Measurements from ENCODE around the gene KATNB1. TPM values are rescaled to one million over a fixed set of nuclear protein-coding genes. Genes with fewer than 3 reads are reported as not detected.
A peak's percentile ranks its signal among the peaks of the same experiment; 100 is the strongest.

KATNB1 gene
- total RNA-seq, 2 experiments from 2014 or later = 31.1 to 31.4 TPM

DNA sequence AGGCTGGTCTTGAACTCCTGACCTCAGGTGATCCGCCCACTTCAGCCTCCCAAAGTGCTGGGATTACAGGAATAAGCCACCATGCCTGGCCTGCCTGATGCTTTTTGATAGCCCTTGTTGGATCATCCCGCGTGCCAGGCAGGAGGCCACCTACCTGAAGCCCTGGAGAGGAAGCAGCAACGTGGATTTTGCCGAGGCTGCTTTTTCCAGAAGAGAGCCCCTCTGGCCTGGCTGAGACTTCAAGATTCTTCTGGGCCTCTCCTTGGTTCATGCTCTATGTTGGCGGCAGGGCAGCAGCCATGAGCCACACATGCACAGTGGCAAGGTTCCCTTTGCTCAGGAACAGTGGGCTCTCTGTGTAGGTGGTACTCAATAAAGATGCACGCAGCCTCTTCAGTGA is 11.5 kb downstream of the KATNB1 start:
- H3K9me3 Mint-ChIP-seq = no peaks in the 10 kb centered on the region
- H3K36me3 Mint-ChIP-seq = peaks cover 2% of the 10 kb centered on the region
- H3K27me3 Mint-ChIP-seq = no peaks in the 10 kb centered on the region
- no peak overlapping the region for H3K4me3 Mint-ChIP-seq
- POLR2A ChIA-PET = no interaction called here
- H3K27ac Mint-ChIP-seq = no peak overlapping the region
- no peak for ATAC-seq (ENCODE audit: low read depth)
- H3K4me1 Mint-ChIP-seq = no peaks in the 10 kb centered on the region
- no peak for DNase-seq

DNA sequence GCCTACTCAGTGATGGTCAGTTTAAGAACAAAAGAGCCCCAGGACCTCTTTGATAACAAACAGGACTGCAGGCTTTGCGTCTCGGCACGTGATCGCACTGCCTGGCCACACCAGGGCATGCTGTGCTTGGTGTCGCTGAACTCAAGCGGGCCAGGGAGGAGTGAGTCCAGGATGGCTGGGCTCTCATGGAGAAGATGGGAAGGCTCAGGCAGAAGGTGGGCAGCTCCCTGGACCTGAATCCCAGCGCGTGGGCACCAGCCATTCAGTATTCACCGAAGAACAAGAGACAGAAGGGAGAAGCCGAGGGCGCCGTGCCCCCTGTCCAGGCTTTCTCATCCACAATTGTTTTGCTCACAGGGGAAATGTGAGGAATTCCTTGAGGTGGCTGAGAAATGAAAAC is 11.9 kb downstream of the KATNB1 start:
- DNase-seq (no peak), ATAC-seq (ENCODE audit: low read depth) (no peak)
- Mint-ChIP-seq H3K9me3 (no peaks in the 10 kb centered on the region), H3K4me3 (no peak overlapping the region), H3K4me1 (no peaks in the 10 kb centered on the region), H3K36me3 (peaks cover 2% of the 10 kb centered on the region), H3K27ac (no peak overlapping the region), H3K27me3 (no peaks in the 10 kb centered on the region)
- POLR2A ChIA-PET = no interaction called here

DNA sequence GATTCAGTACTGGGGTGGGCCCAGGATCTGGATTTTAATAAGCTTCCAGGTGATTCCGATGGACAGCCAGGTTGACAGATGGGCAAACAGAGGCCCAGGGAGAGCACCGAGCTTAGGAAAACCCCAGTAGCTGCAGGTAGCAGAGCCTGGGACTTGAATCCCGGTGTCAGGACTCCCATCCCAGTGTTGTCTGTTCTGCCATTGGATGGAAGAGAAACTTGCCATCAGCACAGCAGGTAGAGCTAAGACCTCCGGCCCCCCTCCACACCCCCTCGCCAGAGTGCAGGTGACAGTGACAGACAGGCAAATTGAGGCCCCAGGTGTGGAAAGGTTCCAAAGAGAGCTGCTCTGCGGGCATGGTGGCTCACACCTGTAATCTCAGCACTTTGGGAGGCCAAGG is 12.4 kb downstream of the KATNB1 start:
- Mint-ChIP-seq H3K4me1 (no peaks in the 10 kb centered on the region), H3K36me3 (peaks cover 2% of the 10 kb centered on the region), H3K27me3 (no peaks in the 10 kb centered on the region), H3K9me3 (no peaks in the 10 kb centered on the region), H3K27ac (no peak overlapping the region), H3K4me3 (no peak overlapping the region)
- POLR2A ChIA-PET = no interaction called here
- ATAC-seq (ENCODE audit: low read depth) (no peak), DNase-seq (no peak)

DNA sequence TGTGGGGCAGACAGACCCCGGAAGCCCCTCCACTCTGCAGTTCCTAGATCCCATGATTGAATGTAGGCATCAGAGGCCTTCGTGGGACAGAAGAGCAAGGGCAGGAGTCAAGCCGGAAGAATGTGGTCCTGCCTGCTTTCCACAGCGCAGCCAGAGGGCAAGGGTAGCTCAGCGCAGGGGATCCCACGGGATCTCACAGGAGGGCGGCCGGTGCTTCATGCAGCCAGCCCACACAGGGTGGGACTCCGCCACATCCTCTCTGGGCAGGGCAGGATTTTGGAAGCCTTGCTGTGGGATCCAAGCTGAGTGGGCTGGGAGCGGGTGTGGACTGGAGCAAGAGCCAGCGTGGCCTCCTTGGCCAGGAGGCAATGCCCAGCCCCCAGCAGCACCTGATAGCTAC is 13.0 kb downstream of the KATNB1 start:
- Mint-ChIP-seq H3K4me3 (no peak overlapping the region), H3K9me3 (no peaks in the 10 kb centered on the region)

DNA sequence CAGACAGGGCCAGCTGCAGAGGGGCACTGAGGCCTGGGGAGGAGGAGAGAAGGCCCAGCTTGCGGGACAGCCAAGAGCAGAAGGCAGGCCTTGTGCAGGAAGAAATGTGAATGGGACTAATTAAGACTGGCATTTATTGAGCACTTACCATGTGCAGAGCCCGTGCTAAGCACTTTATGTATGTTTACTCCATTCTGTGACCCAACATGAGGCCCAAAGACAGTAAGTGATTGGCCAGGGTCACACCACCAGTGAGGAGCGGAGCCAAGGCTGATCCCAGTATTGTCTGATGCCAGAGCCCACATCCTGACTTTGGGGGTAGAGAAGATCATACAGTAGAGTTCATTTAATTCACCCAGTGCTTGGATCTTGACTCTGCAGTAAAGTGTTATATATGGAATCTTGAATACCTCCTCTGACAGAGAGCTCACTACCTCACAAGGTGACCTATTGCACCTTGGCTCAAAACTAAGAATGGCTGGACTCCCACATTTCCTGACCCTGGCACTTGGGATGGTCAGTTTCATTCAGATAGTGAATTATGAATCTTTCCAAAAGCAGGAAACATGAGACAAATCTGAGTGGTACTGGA is 13.6 kb downstream of the KATNB1 start:
- H3K9me3 Mint-ChIP-seq = no peaks in the 10 kb centered on the region
- H3K4me1 Mint-ChIP-seq = no peaks in the 10 kb centered on the region
- H3K27ac Mint-ChIP-seq = peak overlapping the region; percentile 51
- no peak for DNase-seq
- POLR2A ChIA-PET = no interaction called here
- peaks cover 2% of the 10 kb centered on the region for H3K36me3 Mint-ChIP-seq
- H3K27me3 Mint-ChIP-seq = no peaks in the 10 kb centered on the region
- H3K4me3 Mint-ChIP-seq = no peak overlapping the region
- ATAC-seq (ENCODE audit: low read depth) = no peak

More for the DNA sequence above, 13.0 kb downstream of the KATNB1 start:
- no peak for ATAC-seq (ENCODE audit: low read depth)
- POLR2A ChIA-PET = no interaction called here
- H3K4me1 Mint-ChIP-seq = no peaks in the 10 kb centered on the region
- no peaks in the 10 kb centered on the region for H3K27me3 Mint-ChIP-seq
- DNase-seq = no peak
- H3K27ac Mint-ChIP-seq = no peak overlapping the region
- H3K36me3 Mint-ChIP-seq = peaks cover 2% of the 10 kb centered on the region

DNA sequence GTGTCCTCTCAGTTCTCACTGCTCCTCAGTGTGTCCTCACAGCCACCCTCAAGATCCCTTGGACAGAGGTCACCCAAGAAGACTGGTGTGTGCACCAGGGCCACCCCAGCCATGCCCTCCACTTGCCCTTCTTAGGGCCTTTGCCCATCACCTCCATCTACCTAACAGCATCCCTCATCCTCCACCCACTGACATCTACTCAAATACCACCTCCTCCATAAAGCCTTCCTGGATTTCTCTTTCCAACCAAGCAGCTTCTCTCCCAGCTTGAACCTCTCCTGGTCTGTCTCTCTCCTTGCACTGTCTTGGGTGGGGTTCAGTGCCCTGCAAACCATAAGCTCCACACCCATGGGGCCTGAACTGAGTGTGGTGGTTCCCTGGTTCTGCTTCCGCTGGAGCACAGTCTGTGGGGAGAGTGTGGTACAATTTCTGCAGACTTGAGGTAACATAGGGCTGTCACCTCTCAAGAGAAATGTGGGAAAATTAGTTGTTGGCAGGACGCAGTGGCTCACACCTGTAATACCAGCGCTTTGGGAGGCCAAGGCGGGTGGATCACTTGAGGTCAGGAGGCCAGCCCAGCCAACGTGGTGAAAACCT is 14.4 kb downstream of the KATNB1 start:
- H3K27ac Mint-ChIP-seq = peak overlapping the region; percentile 32

DNA sequence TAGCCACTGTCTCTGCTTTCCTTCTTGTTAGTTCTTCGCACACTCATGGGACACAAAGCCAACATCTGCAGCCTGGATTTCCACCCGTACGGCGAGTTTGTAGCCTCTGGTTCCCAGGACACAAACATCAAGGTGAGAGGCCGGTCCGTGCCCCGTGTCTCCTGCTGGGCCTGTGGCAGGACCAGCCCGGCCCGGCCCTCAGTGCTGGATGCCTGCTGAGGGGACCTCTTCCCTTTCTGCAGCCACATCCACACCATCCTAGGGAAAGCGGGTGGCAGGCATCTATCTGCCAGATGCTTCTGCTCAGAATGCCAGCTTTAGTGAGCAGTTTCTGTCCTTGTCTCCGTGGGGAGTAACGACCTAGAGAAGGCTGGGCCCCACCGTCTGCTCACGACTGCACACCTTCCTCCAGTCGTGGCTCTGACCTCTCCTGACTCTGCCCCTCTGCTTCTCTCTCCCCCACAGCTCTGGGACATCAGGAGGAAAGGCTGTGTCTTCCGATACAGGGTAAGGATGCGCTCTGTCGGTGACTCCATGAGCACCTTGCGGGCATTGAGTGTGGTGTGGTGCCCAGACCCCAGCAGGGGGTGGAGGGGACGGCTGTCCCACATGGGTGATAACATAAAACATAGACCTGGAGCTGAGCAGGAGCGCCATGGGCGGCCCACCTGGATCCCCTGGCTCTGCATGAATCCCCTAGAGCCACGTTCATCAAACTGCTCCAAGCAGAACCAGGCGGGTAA is 15.4 kb downstream of the KATNB1 start:
- no peak for DNase-seq
- no peak overlapping the region for H3K4me3 Mint-ChIP-seq
- no peaks in the 10 kb centered on the region for H3K27me3 Mint-ChIP-seq
- peak overlapping the region; percentile 43 for H3K27ac Mint-ChIP-seq
- ATAC-seq (ENCODE audit: low read depth) = no peak
- no peaks in the 10 kb centered on the region for H3K4me1 Mint-ChIP-seq
- no peaks in the 10 kb centered on the region for H3K9me3 Mint-ChIP-seq
- POLR2A ChIA-PET = interaction anchor here (1.0 kb wide), 1 partner anchor 15 kb away, joined by 4 read pairs; the partner anchor contains the start of gene KATNB1
- no peaks in the 10 kb centered on the region for H3K36me3 Mint-ChIP-seq

More for the DNA sequence above, 14.4 kb downstream of the KATNB1 start:
- POLR2A ChIA-PET = no interaction called here
- no peak for ATAC-seq (ENCODE audit: low read depth)
- H3K27me3 Mint-ChIP-seq = no peaks in the 10 kb centered on the region
- DNase-seq = no peak
- no peaks in the 10 kb centered on the region for H3K4me1 Mint-ChIP-seq
- no peak overlapping the region for H3K4me3 Mint-ChIP-seq
- H3K36me3 Mint-ChIP-seq = peaks cover 2% of the 10 kb centered on the region
- no peaks in the 10 kb centered on the region for H3K9me3 Mint-ChIP-seq

DNA sequence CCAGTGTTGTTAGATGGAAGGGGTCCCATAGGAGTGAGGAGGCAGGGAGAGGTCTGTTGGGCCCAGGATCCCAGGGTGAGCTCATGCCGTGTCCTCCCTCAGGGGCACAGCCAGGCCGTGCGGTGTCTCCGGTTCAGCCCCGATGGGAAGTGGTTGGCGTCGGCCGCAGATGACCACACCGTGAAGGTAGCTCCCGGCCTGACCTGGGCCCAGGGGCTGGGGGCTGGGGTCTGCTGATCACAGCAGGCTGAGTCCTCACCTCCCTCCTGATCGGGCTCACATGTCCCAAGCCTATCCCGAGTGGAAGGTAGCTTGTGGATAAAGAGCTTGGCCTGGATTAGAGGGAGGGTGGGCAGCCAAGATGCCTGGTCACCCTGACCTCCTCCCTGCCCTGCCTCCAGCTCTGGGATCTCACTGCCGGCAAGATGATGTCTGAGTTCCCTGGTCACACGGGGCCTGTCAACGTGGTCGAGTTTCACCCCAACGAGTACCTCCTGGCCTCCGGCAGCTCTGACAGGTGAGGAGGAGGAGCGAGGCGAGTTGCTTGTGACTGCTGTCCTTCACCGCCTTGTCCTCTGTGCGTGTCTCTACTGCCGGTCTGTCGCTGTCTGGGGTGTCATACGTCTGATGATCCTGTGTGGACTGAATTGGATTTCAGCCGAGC is 16.1 kb downstream of the KATNB1 start:
- no peak overlapping the region for H3K27ac Mint-ChIP-seq
- no peaks in the 10 kb centered on the region for H3K4me1 Mint-ChIP-seq
- no peak for ATAC-seq (ENCODE audit: low read depth)
- no peak for DNase-seq
- no peaks in the 10 kb centered on the region for H3K9me3 Mint-ChIP-seq
- H3K27me3 Mint-ChIP-seq = no peaks in the 10 kb centered on the region
- H3K4me3 Mint-ChIP-seq = no peak overlapping the region
- POLR2A ChIA-PET = interaction anchor here (1.0 kb wide), 1 partner anchor 16 kb away, joined by 4 read pairs; the partner anchor contains the start of gene KATNB1
- no peaks in the 10 kb centered on the region for H3K36me3 Mint-ChIP-seq

DNA sequence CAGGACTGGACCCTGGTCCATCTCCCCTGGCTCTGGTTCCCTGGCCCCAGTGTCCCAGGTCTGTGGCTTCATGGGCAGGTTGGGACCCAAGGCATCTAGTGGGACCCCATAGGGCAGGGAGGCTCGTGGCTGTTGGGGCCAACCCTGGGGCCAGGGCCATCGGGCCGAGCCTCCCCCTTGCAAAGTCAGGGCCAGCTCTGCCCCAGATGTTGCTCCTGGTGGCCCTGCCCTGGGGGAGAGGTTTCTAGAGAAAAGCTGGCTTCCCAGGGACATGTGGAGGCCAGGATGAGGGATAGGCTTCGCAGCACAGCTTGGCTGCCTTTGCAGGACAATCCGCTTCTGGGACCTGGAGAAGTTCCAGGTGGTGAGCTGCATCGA is 16.6 kb downstream of the KATNB1 start:
- H3K9me3 Mint-ChIP-seq = no peaks in the 10 kb centered on the region
- no peak overlapping the region for H3K4me3 Mint-ChIP-seq
- POLR2A ChIA-PET = interaction anchor here (1.0 kb wide), 1 partner anchor 17 kb away, joined by 4 read pairs; the partner anchor contains the start of gene KATNB1

DNA sequence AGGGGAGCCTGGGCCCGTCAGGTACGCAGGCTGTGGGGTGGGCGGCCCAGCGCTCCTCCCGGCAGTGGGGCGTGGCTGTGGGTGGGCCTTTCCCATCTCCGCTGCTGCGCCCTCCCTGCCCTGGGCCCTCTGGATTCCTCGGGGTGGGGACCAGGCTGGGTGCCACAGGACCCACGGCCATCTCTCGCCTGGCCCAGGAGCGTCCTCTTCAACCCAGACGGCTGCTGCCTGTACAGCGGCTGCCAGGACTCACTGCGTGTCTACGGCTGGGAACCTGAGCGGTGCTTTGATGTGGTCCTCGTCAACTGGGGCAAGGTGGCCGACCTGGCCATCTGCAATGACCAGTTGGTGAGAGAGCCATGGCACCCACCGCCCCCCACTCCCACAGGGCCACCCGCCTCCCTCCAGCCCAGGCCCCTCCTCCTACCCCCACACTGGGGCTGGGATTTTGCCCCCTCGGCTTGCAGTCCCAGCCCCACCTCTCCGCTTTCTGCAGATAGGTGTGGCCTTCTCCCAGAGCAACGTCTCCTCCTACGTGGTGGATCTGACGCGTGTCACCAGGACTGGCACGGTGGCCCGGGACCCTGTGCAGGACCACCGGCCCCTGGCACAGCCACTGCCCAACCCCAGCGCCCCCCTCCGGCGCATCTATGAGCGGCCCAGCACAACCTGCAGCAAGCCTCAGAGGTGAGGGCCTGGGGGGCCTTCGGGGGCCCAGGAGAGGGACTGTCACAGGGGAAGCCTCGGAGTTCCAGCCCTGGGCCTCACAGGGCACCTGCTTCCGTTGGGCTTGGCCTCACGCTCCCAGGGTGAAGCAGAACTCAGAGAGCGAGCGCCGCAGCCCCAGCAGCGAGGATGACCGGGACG is 17.2 kb downstream of the KATNB1 start:
- POLR2A ChIA-PET = no interaction called here
- no peaks in the 10 kb centered on the region for H3K27me3 Mint-ChIP-seq
- DNase-seq = no peak
- H3K27ac Mint-ChIP-seq = no peak overlapping the region
- H3K4me3 Mint-ChIP-seq = no peak overlapping the region
- ATAC-seq (ENCODE audit: low read depth) = no peak
- H3K4me1 Mint-ChIP-seq = no peaks in the 10 kb centered on the region
- H3K36me3 Mint-ChIP-seq = no peaks in the 10 kb centered on the region
- H3K9me3 Mint-ChIP-seq = no peaks in the 10 kb centered on the region

More for the DNA sequence above, 16.6 kb downstream of the KATNB1 start:
- H3K4me1 Mint-ChIP-seq = no peaks in the 10 kb centered on the region
- no peak overlapping the region for H3K27ac Mint-ChIP-seq
- no peaks in the 10 kb centered on the region for H3K36me3 Mint-ChIP-seq
- ATAC-seq (ENCODE audit: low read depth) (no peak), DNase-seq (no peak)
- no peaks in the 10 kb centered on the region for H3K27me3 Mint-ChIP-seq

DNA sequence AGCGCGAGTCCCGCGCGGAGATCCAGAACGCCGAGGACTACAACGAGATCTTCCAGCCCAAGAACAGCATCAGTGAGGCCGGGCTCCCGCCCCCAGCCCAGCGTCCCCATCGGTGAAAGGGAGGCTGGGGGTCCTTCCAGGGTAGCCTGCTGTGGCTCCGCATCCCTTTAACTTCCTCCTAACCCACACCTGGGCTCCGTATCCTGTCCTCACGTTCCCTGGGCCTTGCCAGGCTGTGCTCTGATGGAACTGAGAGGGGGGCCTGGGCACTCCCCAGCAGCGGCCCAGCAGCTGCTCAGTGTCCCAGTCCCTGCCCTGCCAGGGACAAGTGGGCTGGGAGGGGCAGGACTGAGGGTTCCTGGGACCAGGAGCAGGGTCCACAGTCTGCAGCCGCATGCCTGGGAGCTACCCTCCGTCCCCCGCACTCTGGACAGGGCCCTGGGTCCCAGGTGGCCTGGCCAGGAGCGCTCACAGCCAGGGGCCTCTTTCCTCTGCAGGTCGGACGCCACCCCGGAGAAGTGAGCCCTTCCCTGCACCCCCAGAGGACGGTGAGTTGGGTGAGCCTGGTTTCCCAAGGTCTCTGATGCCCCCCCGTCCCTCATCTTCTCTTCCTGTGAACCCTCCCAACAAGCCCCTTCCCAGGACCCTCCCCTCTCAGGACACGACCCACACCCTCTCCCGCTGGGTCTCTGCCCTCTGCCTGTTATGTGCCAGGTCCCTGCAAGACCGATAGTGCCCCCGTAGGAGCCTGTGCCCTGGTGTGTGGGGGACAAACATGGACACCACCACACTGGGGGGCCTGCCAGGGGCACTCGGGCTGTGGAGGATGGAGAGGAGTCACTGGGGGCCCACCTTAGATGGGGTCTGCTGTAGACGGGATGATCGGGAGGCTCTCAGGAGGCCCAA is 18.1 kb downstream of the KATNB1 start:
- H3K4me1 Mint-ChIP-seq = no peaks in the 10 kb centered on the region

DNA sequence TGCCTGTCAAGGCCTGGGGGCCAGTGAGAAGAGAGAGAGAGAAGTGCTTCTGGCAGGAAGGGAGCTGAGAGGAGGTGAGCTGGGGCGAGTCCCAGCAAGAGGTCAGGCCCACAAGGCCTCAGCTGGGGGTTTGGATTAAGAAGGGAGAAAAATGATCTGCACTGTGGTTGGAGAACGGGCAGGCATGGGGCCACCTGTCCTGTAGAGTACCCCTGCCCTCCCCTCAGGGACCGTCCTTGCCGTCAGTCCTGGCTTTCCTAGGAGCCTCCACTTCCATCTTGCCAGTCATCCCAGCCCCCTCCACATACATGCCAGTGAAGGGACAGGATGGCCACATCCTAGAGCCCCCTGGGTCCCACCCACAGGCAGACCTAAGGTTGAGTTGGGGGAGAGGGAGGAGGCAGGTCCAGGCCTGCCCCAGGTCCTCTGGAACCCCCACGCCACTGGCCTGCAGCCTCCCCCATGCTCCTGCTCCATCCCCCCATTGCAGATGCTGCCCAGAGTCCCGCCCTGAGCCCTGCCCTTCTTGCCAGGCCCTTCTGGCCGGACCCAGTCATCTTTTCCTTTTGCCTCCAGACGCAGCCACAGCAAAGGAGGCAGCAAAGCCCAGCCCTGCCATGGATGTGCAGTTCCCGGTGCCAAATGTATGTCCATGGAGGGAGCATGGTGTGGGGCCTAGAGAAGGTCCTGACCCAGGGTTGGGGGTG is 18.9 kb downstream of the KATNB1 start:
- Mint-ChIP-seq H3K9me3 (no peaks in the 10 kb centered on the region), H3K27me3 (no peaks in the 10 kb centered on the region), H3K36me3 (no peaks in the 10 kb centered on the region), H3K4me1 (no peaks in the 10 kb centered on the region), H3K27ac (peak overlapping the region; percentile 25), H3K4me3 (no peak overlapping the region)
- DNase-seq = no peak
- no peak for ATAC-seq (ENCODE audit: low read depth)
- POLR2A ChIA-PET = no interaction called here

More for the DNA sequence above, 18.1 kb downstream of the KATNB1 start:
- H3K36me3 Mint-ChIP-seq = no peaks in the 10 kb centered on the region
- peak overlapping the region; percentile 25 for H3K27ac Mint-ChIP-seq
- no peaks in the 10 kb centered on the region for H3K9me3 Mint-ChIP-seq
- no peak for ATAC-seq (ENCODE audit: low read depth)
- POLR2A ChIA-PET = no interaction called here
- H3K4me3 Mint-ChIP-seq = no peak overlapping the region
- DNase-seq = no peak
- no peaks in the 10 kb centered on the region for H3K27me3 Mint-ChIP-seq

Measured in activated naive CD8-positive, alpha-beta T cell treated with anti-CD3 and anti-CD28 coated beads, Interleukin-2, amount 10 ng/mL, durations not matched to agents 7 days and 5 days (primary cell).